Activated CD8-positive, alpha-beta memory T cell treated with anti-CD3 and anti-CD28 coated beads for 4 hours (primary cell): ENCODE data around the gene TPRG1L.

Experiments used
- DNase-seq, 2 donors: peaks; one replicate each; pipeline ENCODE4 v3.0.0-alpha.2; 2020; ENCODE audit warnings: low read depth in 2 of 2

TPRG1L gene

GRCh38 chr1:3628445-3628844 is 3.6 kb downstream of the TPRG1L start:
- no peak for DNase-seq

GRCh38 chr1:3629561-3630160 is 4.8 kb downstream of the TPRG1L start:
- DNase-seq: no peak

- no peak for DNase-seq
These were observed 5.4 kb downstream of the TPRG1L start for GRCh38 chr1:3630161-3630611.

- no peak for DNase-seq
These were observed 6.1 kb downstream of the TPRG1L start for GRCh38 chr1:3630914-3631313.

- no peak for DNase-seq
These were observed 6.8 kb downstream of the TPRG1L start for GRCh38 chr1:3631320-3632260.

- DNase-seq: no peak
These were observed 7.5 kb downstream of the TPRG1L start for GRCh38 chr1:3632298-3632697.

- DNase-seq: no peak
These were observed 8.0 kb downstream of the TPRG1L start for GRCh38 chr1:3632716-3633343.

- DNase-seq: no peak
These were observed 8.7 kb downstream of the TPRG1L start for GRCh38 chr1:3633344-3634058.

GRCh38 chr1:3634059-3634800 is 9.4 kb downstream of the TPRG1L start:
- DNase-seq: no peak

- no peak for DNase-seq
These were observed 11.3 kb downstream of the TPRG1L start for GRCh38 chr1:3636080-3636479.

- DNase-seq: no peak
These were observed 11.7 kb downstream of the TPRG1L start for GRCh38 chr1:3636531-3636930.

GRCh38 chr1:3638027-3638426 is 13.2 kb downstream of the TPRG1L start:
- DNase-seq: no peak

GRCh38 chr1:3638676-3639075 is 13.9 kb downstream of the TPRG1L start:
- DNase-seq: no peak

GRCh38 chr1:3639397-3639911 is 14.6 kb downstream of the TPRG1L start:
- DNase-seq: no peak

- DNase-seq: no peak
These were observed 15.5 kb downstream of the TPRG1L start for GRCh38 chr1:3640121-3640837.

GRCh38 chr1:3641046-3641760 is 16.4 kb downstream of the TPRG1L start:
- no peak for DNase-seq

GRCh38 chr1:3641816-3642215 is 17.0 kb downstream of the TPRG1L start:
- DNase-seq: no peak

- no peak for DNase-seq
These were observed 18.3 kb downstream of the TPRG1L start for GRCh38 chr1:3642919-3643675.

- DNase-seq: no peak
These were observed 19.5 kb downstream of the TPRG1L start for GRCh38 chr1:3644273-3644672.
